Psoas muscle (tissue), 8 donors: ENCODE results near the gene TACR2. TPM values are rescaled to one million over a fixed set of nuclear protein-coding genes. Genes with fewer than 3 reads are reported as not detected.

ENCODE experiments used
- ATAC-seq, 4 donors: fragments of 200-7000 bp; cut with Tn5 transposase; one replicate each; pipeline ENCODE4 v1.9.1; 2020; ENCODE audit warnings: moderate library complexity in 3 of 4, mild to moderate bottlenecking in 2 of 4
- DNase-seq, 2 donors: peaks; one replicate each; pipeline ENCODE4 v3.0.0-alpha.2; 2020
- H3K27ac ChIP-seq: fragments of 200-600 bp; one replicate; pipeline ENCODE4 v1.8.0; 2022
- H3K27me3 ChIP-seq, 3 donors: fragments of 200-600 bp in 1 of 3; one replicate each; pipeline versions ENCODE4 v1.6.1 to v1.8.0; 2013 to 2022; ENCODE audit warnings: low read length in 2 of 3, mild to moderate bottlenecking in 2 of 3, moderate library complexity in 1 of 3; ENCODE audit not compliant: insufficient read depth in 3 of 3
- H3K36me3 ChIP-seq, 2 donors: fragments of 200-600 bp in 1 of 2; one replicate each; pipeline versions ENCODE4 v1.6.1 to v1.8.0; 2013 to 2022; ENCODE audit warnings: low read depth in 1 of 2, mild to moderate bottlenecking in 1 of 2, moderate library complexity in 1 of 2; ENCODE audit not compliant: insufficient read depth in 1 of 2
- H3K4me1 ChIP-seq: fragments of 200-600 bp; one replicate; pipeline ENCODE4 v1.8.0; 2022
- H3K4me3 ChIP-seq: fragments of 200-600 bp; one replicate; pipeline ENCODE4 v1.8.0; 2022; ENCODE audit warnings: mild to moderate bottlenecking
- H3K9me3 ChIP-seq: fragments of 200-600 bp; one replicate; pipeline ENCODE4 v1.8.0; 2022
- WGBS, 3 donors: extraction: QIAGEN DNeasy Blood & Tissue Kit; methylation state at CpG; one replicate each; pipeline versions ENCODE4 v1.1.6 to v1.1.7; 2013; 5-methylcytosine and 5-hydroxymethylcytosine counted together
- intact Hi-C, 2 donors: fragments of 100-400 bp; cut with DNase I; formaldehyde crosslinking; loops; one replicate each; pipeline versions ENCODE4 v1.11.0 to v1.14.2; 2022
- polyA plus RNA-seq, 3 donors: library from polyadenylated mRNA; stranded (reverse); fragments of 200-250 nt; gene quantifications; one replicate each; pipeline ENCODE4 v1.2.3, GENCODE V29; 2013
- total RNA-seq, 4 donors: library from RNA; stranded (reverse); fragmentation: NEBNext Ultra II Directional in 2 of 4; extraction: Animal tissue kit (Norgen Biotek cat#: 25700) in 2 of 4; gene quantifications; one replicate each; pipeline versions ENCODE4 v1.2.1 to v1.2.4, GENCODE V29; 2021 to 2023
- TF ChIP-seq, protein P1 (sequence below): fragments of 200-600 bp; IDR thresholded peaks from one replicate; pipeline ENCODE4 v1.8.0; 2022; ENCODE audit warnings: antibody characterized with exemption
- donor health status: healthy with polysubstance abuse.
- donor health status: DM: no; HTN: no; CAD: no; lungs with moderate emphysema.
- donor health status: Bipolar disorder and iron deficiency.
- donor health status: healthy.
- donor health status: DM: yes; HTN: yes; CAD: no.
- donor health status: DM: no; HTN: no; CAD: no.
- donor health status: DM: no; HTN: no; CAD: no.
- donor health status: DM: yes; HTN: yes; CAD: no.

The TACR2 gene
- total and polyA plus RNA-seq, 7 donors, result 0.21 to 0.61 (median 0.25) TPM

DNA sequence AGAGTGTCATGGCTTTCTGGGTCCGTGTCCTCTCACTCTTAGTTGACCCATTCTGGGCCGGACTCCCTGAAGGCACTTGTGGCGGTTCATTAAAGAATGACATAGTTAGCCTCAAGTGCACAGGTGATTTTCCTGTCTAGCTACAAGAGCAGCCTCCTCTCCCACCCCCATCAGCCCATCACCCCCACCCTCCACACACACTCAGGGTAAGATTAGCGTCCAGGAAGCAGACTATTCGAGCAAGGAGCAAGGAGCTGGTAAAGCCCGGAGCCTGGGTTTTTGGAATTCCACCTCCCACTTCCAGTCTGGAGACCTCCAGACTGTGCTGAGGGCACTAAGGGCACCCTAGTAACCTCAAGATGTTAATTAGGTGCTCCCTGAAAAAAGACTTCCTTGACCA, 39.5 kb downstream of the TACR2 start:
- H3K4me1 ChIP-seq, result peaks cover 50% of the 10 kb centered on the region
- TF ChIP-seq, protein P1, sequence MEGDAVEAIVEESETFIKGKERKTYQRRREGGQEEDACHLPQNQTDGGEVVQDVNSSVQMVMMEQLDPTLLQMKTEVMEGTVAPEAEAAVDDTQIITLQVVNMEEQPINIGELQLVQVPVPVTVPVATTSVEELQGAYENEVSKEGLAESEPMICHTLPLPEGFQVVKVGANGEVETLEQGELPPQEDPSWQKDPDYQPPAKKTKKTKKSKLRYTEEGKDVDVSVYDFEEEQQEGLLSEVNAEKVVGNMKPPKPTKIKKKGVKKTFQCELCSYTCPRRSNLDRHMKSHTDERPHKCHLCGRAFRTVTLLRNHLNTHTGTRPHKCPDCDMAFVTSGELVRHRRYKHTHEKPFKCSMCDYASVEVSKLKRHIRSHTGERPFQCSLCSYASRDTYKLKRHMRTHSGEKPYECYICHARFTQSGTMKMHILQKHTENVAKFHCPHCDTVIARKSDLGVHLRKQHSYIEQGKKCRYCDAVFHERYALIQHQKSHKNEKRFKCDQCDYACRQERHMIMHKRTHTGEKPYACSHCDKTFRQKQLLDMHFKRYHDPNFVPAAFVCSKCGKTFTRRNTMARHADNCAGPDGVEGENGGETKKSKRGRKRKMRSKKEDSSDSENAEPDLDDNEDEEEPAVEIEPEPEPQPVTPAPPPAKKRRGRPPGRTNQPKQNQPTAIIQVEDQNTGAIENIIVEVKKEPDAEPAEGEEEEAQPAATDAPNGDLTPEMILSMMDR, result no peak

DNA sequence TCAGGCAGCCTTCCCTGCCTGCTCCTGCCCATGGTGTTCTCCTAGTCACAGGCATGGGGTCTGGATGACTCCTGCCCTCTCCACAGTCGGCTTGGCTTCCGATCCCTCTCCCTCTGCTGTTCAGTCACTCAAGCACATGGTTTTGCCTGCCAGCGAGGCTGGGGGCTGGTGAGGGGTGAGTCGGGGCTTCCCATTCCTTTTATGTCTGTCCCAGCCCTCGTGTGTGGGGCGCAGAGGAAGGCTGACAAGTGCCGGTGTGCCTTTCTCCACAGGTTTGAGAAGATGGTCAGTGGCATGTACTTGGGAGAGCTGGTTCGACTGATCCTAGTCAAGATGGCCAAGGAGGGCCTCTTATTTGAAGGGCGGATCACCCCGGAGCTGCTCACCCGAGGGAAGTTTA, 40.1 kb downstream of the TACR2 start:
- DNase-seq (no peak), ATAC-seq (no peak)
- Histone ChIP-seq H3K4me1 (peaks cover 50% of the 10 kb centered on the region), H3K9me3 (no peaks in the 10 kb centered on the region), H3K36me3 (peaks cover 6 to 68% of the 10 kb centered on the region in 2 donors), H3K27me3 (no peaks in the 10 kb centered on the region), H3K4me3 (peak overlapping the region; percentile 3), H3K27ac (peak overlapping the region; percentile 78)
- 82 to 87% (median 86%) methylated on average over 11 of the region's 11 CpGs for WGBS, 3 donors
- intact Hi-C loops, result loop anchor here in 1 of 2 donors (5.0 kb wide), 1 partner anchor 59 kb away; no protein-coding TSS in a partner anchor
- TF ChIP-seq, protein P1, result no peak

More for the DNA sequence above, 39.5 kb downstream of the TACR2 start:
- H3K9me3 ChIP-seq, result no peaks in the 10 kb centered on the region
- intact Hi-C loops, result loop anchor here in 1 of 2 donors (5.0 kb wide), 1 partner anchor 60 kb away; no protein-coding TSS in a partner anchor
- ATAC-seq, result no peak
- no peak for DNase-seq
- H3K36me3 ChIP-seq, result peaks cover 6 to 69% of the 10 kb centered on the region in 2 donors
- H3K27ac ChIP-seq, result peak overlapping the region; percentile 78
- no peak overlapping the region for H3K4me3 ChIP-seq
- 72 to 76% (median 74%) methylated on average over 6 of the region's 6 CpGs for WGBS, 3 donors
- no peaks in the 10 kb centered on the region for H3K27me3 ChIP-seq

DNA sequence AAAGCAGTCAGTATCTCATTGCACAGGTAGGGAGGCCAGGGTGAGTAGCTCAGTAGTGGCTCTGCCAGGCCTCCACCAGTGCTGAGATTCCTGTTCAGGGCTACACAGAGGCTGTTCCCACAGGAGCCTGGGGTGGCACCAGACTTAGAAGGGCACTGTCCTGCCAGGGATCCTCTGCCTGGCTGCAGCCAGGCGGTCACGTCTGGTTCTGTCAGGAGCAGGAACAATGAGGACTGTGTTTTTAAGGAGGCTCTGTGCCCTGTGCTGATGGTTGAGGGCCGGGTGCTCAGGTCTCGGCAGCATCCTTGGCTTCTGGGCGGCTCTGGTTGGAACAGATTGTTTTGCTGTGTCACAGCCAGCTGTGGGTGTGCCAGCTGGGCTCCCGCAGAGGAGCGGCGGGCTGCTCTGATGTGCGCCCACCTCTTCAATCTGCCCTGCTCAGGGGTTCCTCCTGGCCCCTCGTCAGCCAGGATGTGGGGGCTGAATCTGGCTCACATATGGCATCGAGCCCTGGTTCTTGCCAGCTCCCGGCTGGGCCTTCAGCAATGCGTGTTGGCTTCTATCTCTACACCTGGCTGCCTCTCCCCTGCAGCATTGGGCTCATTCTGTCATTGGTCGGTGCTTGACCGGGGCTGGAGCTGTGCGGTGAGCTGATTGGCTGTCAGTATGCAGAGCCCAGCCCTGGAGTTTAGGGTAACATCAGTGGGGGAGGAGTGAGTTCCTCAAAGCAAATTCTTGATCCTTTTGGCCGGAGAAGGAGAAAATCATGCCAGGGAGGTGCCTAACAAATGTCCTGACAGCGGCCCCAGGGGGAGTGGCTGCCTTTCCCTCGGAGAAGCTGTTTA, 41.2 kb downstream of the TACR2 start:
- Histone ChIP-seq H3K4me3 (peak overlapping the region; percentile 34), H3K27ac (peak overlapping the region; percentile 78), H3K36me3 (peaks cover 6 to 69% of the 10 kb centered on the region in 2 donors), H3K4me1 (peaks cover 50% of the 10 kb centered on the region), H3K9me3 (no peaks in the 10 kb centered on the region), H3K27me3 (no peaks in the 10 kb centered on the region)
- 7 to 17% (median 14%) methylated on average over 19 of the region's 19 CpGs for WGBS, 3 donors
- TF ChIP-seq, protein P1, result no peak
- peak; percentile 88 to 97 (median 90) for ATAC-seq
- DNase-seq, result peak; percentile 43 to 84
- intact Hi-C loops, result loop anchor here in 1 of 2 donors (5.0 kb wide), 1 partner anchor 58 kb away; no protein-coding TSS in a partner anchor

DNA sequence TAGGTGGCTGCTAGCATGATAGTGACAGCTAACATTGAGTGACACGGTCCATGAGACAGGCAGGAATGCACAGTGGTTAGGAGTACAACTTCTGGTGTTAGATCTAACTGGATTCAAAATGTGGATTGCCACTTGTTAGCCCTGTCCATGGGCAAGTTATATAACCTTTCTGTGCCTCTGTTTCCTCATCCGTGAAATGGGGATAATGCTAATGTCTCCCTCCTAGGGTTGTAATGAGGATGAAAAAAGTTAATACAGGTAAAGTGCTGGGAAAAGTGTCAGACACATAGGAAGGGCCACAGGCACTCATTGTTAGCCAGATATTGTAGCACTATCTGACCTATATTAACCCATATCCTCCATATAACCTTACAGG, 41.8 kb downstream of the TACR2 start:
- H3K27me3 ChIP-seq, result no peaks in the 10 kb centered on the region
- peaks cover 50% of the 10 kb centered on the region for H3K4me1 ChIP-seq
- TF ChIP-seq, protein P1, result no peak
- H3K27ac ChIP-seq, result peak overlapping the region; percentile 78
- H3K9me3 ChIP-seq, result no peaks in the 10 kb centered on the region
- 85 to 88% (median 86%) methylated on average over 2 of the region's 2 CpGs for WGBS, 3 donors
- H3K36me3 ChIP-seq, result peaks cover 6 to 69% of the 10 kb centered on the region in 2 donors
- ATAC-seq, result no peak
- peak overlapping the region; percentile 34 for H3K4me3 ChIP-seq
- no peak for DNase-seq
- intact Hi-C loops, result loop anchor here (5.0 kb wide), 2 partner anchors 48 to 58 kb away; no protein-coding TSS in a partner anchor
